Fibroblast of peridontal ligament (primary cell): ENCODE results near the gene NUP188.
A peak's percentile ranks its signal among the peaks of the same experiment; 100 is the strongest.

Experiments used
- DNase-seq: peaks from one replicate; pipeline ENCODE4 v3.0.0-alpha.2; 2010; ENCODE audit errors: extremely low read depth

The NUP188 gene

DNA sequence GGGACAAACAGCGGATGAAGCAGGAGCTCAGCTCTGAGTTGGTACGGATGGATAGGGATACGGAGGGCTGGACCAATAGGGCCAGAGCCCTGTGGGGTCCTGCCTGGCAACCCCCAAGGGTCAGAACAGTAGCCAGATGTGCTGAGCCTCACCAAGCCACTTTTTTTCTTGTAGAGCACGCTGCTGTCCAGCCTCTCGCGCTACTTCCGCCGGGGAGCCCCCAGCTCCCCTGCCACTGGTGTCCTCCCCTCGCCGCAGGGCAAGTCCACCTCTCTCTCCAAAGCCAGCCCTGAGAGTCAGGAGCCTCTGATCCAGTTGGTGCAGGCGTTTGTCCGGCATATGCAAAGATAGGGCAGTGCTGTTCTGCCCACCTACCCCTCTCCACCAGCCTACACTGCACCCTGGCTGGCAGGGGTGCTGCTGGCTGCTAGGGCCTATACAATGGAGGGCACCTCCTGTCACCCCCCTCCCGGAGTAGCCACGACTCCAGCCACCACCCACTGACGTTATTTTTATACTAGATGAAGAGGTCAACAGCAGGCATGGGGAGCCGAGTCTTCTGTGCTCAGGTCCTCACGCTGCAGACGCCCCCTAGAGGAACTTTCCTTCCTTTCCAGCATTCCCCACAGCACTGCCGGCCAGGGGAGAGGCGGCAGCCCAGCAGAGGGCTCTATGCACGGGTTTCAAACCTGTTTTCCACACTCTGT, 59.0 kb downstream of the NUP188 start:
- peak; percentile 74 for DNase-seq

DNA sequence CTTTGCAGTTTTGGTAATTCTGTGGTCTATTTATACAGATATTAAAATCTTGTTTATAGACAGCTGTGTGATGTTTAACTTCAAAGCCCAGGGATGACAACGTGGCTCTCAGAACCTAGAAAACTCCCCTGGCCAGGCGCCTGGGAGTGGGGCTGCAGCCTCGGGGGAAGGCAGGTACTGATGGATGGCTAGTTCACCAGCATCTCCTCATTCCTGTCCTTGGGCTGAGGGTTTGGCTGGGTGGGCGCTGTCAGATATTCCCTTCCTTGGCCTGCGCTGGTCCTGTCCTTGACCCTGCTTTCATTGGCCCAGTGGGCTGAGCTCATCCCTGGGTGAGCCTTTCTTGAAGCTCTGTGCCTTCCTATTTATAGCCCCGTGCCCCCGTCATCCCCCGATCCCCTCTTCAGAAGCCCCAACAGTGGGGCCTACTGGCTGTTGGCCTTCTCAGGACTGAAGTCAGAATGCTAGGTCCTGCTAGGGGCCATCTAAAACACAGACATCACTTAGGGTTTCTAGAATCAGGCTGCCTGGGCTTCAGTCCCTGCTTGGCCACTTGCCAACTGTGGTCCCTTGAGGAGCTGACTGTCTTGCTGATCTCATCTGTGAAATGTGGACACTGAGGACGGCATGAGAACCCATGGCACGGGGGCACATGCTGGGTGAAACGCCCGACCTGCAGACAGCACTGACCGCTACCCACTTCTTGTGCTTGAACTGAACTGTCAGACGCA, 59.7 kb downstream of the NUP188 start:
- peak; percentile 19 for DNase-seq

DNA sequence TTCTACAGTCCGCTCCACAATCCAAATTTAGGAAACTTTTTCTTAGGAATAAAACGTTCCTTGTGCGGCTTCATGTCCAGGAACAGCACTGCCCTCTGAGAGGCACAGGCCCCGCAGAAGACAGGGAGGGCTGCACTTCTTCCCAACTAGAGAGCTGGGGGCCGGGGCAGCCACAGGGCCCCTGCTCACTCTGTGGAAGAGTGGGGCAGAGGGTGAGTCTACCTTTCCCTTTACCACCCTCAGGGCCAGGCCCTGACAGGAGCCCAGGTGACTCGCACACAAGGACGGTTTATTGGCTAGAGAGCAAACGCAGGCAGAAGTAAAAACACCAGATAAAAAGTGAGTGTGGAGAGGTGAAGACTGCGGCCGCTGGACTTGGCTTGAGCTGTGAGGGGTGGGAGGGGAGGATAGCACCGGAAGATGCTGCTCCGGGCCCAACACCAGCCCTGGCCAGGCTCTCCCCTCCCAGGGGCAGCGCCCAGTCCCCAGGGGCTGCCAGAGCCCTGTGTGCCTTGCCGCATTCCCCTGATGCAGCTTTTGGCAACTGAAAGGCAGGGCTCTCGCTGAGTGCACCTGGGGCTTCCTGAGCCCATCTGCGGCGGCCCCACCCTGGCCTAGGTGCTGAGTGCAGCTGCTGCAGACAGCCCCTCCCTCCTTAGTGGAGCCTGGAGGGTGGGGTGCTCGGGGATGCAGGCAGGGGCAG, 60.4 kb downstream of the NUP188 start:
- no peak for DNase-seq

DNA sequence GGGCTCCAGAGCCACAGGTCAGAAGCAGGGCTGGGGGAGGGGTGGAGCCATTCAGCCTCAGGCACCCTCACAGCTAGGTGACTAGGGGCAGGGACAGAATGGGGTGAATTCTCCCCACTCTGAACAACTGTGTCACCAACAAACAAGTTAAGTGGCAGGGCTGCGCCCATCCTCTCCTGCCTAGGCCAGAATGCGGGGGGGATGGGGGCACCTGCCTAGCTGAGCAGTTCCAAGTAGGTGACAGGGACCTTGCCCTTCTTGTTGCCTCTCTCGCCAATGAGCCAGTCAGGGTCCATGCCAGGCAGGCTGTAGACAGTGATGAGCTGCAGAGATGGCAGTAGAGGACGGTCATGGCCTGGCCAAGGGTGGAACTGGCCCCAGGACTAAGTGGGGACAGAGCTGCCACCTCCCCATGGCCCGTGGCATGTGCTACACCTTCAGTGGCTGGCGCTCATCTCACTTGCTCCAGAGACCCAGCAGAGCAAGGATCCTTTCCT, 61.0 kb downstream of the NUP188 start:
- no peak for DNase-seq

DNA sequence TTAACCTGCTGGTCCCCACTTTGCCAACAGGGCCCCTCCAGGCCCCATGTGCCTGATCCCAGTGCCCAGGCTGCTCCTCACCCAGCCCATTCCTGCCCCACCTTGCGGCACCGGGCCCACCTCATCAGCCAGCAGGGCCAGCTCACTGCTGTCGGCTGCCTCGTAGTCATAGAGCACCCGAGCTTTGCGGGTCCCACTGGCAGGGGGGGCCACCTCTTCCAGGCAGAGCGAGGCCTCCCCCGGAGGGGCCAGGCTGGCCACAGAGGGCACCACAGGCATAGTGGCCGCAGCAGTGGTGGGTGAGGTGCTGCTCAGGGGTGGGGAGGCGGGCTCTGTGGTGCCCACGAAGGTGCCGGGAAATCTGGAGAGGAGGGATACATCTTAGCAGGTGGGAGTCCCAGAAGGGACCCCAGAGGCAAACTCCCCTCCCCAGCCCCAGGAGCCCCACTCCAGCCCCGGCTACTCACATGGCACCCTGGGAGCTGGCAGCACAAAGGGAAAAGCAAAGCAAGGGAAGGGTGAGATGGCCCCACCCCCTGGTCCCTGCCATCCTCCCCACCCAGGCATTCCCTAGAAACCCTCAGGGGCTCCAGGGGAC, 61.6 kb downstream of the NUP188 start:
- no peak for DNase-seq

DNA sequence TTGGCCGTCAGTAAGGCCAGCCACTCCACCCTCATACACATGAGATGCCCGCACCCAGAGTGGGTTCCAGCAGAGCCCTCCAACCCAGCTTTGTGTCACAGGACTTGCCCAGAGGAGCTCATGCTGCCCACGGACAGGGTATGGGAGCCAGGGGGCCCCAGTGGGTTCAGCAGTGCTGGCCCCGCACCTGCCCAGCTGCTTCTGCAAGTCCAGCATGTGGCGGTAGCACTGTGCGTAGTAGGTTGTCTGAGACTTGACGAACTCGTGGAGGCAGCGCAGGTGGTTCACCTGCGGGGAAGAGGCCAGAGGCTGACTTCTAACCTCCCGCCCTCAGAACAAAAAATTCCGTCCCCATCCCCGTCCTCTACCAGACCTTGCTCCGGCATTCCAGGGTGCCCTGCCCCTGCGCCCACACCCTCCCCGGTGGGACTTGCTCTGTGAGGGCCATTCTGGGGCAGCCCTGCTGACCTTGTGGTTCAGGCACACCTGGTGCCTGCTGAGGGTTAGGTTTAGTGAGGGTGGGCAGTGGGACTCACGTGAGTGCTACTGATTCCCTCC, 62.2 kb downstream of the NUP188 start:
- no peak for DNase-seq

DNA sequence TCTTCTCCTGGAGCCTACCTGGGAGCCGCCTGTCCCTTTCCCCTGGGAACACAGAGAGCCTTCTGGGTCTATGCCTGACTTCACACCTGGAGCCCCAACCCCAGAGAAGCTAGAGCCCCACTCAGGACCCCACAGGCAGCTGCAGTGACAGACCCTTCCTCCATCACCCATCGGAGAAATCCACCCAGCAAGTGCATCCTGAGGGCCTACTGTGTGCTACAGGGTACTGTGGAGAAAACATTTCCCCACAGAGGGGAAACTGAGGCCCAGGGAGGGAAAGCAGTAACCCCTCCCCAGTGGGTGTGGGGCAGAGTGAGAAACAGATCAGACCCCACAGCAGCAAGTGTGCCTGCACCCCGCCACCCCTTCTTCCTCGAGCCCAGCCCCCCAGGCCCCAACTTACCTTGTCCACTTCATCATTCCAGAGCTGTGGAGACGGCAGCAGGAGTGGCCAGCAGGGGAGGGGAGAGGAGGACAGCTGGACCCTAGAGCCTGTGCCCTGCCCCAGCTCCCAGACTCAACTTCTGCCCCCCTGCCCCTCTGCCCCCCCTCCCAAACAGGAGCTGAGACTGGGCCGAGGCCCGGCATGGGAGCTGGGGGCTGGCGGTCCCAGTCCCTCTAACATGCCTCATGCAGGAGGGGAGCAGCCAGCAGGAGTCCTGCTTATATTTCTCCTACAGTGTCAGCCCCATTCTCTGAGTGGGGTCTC, 62.9 kb downstream of the NUP188 start:
- DNase-seq: no peak

DNA sequence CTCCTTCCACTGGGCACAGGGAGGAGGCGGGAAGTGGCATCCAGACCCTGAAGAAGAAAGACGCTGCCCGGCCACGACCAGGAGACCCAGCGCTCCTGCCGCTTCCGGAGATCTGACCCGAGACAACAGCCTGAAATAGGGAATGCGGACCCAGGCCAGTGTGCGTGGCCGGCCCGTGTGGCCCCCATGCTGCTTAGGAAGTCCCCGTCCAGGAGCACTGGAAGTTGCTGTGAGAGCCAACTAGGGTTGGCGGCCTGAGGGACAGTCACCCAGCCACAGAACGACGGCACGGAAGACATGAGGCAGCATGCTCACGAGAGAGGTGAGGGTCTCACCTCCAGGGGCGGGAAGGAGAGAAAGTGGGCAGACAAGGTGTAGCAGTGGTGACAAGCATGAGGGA, 63.7 kb downstream of the NUP188 start:
- no peak for DNase-seq

DNA sequence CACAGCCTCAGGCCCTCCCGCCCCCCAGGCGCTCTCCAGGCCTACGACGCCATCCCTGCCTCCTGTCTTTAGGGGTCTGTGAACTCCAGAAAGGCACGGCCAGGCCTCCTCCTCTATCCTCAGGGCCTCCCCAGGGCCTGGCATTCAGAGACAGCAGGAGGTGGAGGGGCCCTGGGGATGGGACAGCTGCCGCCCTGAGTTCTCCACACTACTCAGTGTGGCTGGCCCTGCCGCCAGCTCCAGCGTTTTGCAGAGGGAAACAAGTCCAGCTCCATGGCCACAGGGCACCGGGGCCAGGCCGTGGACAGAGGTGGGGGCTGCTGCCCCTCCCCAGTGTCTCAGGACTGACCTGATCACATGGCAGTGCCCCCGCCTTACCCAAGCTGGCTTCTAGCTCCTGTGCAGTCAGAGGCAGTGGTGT, 64.3 kb downstream of the NUP188 start:
- DNase-seq: no peak

DNA sequence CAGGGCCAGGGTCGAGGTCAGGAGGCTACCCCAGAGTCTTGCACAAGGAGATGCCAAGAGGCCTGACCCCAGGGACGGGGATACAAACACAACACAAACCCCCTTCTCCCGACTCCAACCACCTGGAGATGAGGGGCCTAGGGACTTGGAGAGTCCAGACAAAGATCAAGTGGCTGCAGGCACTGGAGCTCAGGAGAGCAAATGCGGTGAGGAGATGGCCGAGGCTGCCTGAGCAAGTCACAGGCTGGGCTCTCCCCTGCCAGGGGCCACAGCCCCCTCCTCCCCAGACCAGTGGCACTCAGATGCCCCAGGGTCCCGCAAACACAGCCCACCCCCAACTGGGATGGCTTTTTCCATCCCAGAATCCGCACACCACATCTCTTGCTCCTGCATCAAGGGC, 64.8 kb downstream of the NUP188 start:
- DNase-seq: no peak

DNA sequence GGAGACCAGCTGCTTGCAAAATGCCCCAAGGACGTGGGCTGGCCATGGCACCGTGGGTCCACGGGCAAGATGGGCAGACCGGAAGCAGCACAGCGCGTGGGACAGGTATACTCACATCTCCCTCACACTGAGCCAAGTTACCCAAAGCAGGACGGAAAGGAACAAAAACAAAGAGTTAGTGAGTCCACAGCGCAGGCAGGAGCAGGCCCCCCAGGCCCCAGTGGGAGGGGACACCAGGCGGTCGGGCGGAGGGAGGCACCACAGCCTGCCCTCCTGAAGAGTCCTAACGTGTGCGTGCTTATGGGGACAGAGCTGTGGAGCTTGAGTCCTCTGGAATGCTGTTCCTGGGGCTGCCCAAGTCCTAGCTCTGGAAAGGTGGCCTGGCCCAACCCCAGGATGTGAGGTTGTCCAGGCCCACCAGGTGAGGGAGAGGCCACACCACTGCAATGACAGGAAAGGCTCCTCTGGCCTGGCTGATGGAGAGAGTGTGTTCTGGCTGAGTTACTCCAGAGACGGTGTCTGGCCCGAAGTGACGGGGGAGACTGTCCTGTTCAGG, 65.5 kb downstream of the NUP188 start:
- no peak for DNase-seq

DNA sequence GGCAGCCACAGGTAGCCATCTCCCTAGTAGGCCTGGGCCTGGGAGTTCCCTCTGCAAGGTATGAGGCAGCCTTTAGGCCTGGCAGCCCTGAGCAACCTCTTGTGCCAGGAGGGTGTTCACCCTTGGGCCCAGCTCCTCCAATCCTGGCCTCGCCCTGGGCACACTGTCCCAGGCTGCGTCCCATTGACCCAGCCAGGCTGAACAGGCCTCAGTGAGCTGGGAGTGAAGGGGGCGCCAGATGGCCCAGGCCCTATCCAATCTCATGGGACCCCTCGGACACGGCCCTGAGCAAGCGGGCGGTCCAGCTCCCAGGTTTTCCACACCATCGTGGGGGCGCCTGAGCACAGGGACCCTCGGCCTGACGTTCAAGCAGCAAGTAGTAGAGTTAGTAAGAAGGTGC, 66.2 kb downstream of the NUP188 start:
- no peak for DNase-seq

DNA sequence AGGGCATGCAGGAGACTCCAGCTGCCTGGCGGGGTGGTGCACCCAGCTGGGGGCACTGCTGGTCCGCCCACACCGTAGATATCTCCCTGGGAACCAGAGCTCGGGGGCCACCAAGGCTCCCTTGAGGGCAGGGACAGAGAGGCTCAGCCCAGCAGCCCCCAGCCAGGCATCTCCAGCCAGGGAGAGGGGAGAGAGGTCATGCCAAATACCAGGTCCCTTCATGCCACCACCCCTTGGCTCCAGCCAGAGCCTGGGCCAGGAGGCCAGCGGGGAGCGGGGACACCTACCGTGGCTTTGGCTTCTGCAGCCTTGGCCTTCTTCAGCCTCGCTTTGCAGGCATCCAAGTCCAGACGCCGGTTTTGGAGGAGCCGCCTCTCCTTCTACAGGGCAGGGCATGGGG, 66.6 kb downstream of the NUP188 start:
- no peak for DNase-seq

DNA sequence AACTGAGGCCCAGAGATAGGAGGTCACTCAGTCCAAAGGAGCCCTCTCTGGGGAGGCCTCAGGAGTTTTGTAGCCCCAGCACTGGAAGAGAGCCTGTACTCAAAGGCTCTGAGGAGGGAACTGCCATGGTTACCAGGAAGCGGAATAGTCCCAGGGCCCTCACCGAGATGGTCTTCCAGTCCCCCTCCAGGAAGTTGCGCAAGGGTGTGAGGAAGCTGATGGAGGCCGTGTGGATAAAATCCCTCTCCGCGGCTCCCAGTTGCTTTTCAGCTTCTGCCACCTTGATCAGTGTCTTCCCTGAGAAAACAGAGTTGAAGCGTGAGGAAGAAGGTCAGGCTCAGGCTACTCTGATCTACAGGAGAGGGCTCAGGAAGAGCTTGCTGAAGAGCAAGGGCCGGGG, 67.1 kb downstream of the NUP188 start:
- no peak for DNase-seq

DNA sequence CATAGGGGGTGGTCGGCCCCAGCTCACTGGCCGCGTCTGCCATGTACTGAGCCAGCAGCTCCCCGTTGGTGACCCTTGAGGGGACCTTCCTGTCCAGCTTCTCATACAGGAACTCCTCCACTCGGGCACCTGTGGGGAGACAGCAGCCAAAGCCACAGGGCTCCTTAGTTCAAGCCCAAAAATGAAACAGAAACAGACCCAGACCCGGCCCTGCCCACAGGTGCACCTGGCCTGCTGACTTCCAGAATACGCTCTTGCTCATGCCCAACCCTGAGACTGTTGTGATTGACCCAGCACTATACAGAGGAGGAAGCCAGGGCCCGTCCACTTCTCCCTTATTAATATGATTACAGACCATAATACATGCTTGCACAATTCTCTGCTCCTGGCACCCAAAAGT, 73.6 kb downstream of the NUP188 start:
- DNase-seq: no peak

DNA sequence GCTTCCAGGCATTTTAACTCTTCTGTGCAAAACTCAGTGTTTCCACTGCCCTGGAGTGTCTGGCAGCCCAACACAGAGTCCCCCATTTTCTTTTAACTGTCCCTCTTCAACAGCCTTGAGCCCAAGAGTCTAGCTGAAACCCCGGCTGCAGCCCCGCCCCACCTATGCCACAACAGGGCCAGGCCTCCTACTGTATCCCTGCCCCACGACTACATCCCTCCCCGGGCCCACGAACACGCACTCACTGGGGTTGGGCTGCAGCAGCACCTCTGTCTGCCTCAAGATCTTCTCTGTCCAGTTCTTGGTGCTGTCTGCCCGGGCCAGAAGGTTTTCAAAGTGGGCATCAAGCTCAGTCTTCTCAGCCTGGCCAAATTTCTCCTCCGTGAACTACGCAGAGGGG, 74.5 kb downstream of the NUP188 start:
- no peak for DNase-seq

DNA sequence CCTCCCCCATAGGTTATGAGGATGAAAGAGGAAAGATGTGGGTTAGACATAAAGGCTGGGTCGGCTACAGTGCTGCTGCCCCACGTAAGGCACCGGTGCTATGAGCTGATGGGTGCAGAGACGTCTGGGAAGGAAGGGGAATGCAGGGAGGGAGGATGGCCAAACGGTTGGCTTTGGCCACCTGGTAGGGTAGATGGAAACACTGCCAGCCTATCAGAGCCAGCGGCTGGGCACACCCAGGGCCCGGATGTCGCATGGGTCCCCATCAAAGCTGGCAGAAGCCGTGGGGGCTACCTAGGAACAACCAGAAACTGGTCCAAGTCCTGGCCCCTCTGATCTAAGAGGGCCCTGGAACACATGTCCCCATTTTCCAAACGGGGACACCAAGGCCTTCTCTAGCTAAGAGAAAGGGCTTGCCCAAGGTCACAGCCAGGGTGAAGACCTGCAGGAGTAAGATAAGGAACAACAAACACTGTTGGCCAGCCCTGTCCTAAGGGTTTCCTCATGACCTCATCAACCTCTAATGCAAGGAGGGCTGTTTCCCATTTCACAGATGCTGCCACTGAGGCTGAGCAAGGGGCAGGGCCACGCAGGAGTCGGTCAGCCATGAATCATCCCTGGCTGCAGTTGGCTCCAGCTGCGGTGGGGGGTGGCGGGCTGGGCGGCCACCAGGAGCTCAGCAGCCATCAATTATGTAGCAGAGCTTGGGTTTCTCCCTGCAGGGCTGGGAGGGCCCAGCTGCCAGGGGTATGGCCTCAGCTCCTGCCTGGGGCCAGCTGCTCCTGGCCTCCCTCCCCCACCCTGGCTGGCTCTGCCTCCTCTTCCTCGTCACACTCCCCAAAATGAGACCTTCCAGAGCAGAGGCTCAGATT, 75.8 kb downstream of the NUP188 start:
- DNase-seq: peak; percentile 81

DNA sequence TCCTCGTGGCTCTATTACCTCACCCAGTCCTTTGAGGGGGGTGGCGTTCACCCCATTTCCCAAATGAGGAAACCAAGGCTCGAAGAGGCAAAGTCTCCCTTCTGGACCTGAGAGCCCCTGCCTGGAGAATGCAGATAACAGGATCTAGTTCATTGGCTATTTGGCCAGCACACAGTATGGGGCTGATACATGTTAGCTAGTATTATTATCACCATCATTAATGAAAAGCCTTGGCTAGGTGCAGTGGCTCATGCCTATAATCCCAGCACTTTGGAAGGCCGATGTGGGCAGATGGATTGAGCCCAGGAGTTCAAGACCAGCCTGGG, 76.4 kb downstream of the NUP188 start:
- no peak for DNase-seq

DNA sequence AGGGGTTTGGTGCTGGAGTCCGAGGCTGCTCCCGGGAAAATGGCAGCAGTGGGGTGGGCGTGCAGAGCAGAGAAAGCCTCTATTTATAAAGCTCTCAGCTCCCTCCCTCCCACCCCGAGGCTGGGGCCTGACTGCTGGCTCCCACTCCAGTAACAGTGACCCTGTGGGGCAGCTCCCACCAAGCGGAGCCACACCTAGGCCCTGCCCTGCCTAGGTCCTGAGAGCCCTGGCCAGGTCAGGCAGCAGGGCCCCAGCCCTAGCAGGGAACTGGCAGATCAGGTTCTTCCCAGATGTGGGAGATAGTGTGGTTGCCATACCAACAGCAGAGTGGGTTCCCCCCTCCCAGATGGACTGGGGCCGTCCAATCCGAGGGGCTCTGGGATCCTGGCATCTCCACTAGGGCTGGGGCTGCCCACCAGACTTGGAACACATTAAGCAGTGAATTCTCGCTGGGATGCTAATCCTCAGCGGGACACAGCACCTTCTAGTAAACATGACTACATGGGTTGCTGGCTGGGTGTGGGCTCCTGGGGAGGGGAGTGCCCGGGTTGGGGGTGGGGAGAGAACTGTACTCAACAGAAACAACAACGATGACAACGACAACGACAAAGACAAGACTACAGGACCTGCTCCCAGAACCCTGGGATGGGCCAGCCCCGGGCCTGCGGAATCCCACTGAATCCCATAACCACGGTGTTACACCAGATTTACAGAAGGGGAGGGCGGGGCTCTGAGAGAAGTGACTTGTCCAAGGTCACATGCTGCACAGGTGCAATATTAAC, 79.1 kb downstream of the NUP188 start:
- DNase-seq: peak; percentile 20
